ENCODE data around the gene GTF2B.

- no peak for TF ChIP-seq POLR2A (IDR thresholded peaks at IDR 0.05)
- TF ChIP-seq, protein P1, sequence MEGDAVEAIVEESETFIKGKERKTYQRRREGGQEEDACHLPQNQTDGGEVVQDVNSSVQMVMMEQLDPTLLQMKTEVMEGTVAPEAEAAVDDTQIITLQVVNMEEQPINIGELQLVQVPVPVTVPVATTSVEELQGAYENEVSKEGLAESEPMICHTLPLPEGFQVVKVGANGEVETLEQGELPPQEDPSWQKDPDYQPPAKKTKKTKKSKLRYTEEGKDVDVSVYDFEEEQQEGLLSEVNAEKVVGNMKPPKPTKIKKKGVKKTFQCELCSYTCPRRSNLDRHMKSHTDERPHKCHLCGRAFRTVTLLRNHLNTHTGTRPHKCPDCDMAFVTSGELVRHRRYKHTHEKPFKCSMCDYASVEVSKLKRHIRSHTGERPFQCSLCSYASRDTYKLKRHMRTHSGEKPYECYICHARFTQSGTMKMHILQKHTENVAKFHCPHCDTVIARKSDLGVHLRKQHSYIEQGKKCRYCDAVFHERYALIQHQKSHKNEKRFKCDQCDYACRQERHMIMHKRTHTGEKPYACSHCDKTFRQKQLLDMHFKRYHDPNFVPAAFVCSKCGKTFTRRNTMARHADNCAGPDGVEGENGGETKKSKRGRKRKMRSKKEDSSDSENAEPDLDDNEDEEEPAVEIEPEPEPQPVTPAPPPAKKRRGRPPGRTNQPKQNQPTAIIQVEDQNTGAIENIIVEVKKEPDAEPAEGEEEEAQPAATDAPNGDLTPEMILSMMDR (IDR thresholded peaks at IDR 0.05), result no peak
Observed at GRCh38 chr1:88890791-88891317, 513 bp downstream of the GTF2B start.

Data from right lobe of liver (tissue), 4 donors.